Body of pancreas (tissue), 4 donors: ENCODE results near the gene ARHGAP9.

Experiments used
- CTCF ChIP-seq, 7 experiments: fragments of 450-650 bp in 4 of 7; fragments of 200-600 bp in 3 of 7; sonication (generic) in 3 of 7; IDR thresholded peaks; one replicate each; pipeline ENCODE4 v1.5.1; 2016 to 2019; ENCODE audit warnings: antibody characterized with exemption in 7 of 7
- POLR2A ChIP-seq, 3 donors: fragments of 450-650 bp; IDR thresholded peaks; one replicate each; pipeline ENCODE4 v1.6.1; 2016; ENCODE audit warnings: antibody characterized with exemption in 3 of 3, mild to moderate bottlenecking in 2 of 3

GRCh38 chr12:57465030-57465746 is 14.5 kb downstream of the ARHGAP9 start:
- TF ChIP-seq CTCF (IDR thresholded peaks at IDR 0.05), result no peak
- no peak for TF ChIP-seq POLR2A (IDR thresholded peaks at IDR 0.05)
